HG03097 (cell line): ENCODE results near the gene CFTR.

Source experiments
- ATAC-seq: cut with Tn5 transposase; IDR thresholded peaks from one replicate; pipeline ENCODE4 v1.9.1; 2021; ENCODE audit not compliant: unreplicated experiment, low FRiP score

The CFTR gene

GRCh38 chr7:117582219-117582704 is 102.4 kb downstream of the CFTR start:
- no peak for ATAC-seq

- no peak for ATAC-seq
These were observed 108.1 kb downstream of the CFTR start for GRCh38 chr7:117587931-117588330.

- no peak for ATAC-seq
These were observed 108.5 kb downstream of the CFTR start for GRCh38 chr7:117588352-117588794.

- ATAC-seq: no peak
These were observed 110.4 kb downstream of the CFTR start for GRCh38 chr7:117590191-117590590.

GRCh38 chr7:117592011-117592635 is 112.3 kb downstream of the CFTR start:
- ATAC-seq: no peak

- no peak for ATAC-seq
These were observed 116.3 kb downstream of the CFTR start for GRCh38 chr7:117596134-117596533.

GRCh38 chr7:117597755-117598154 is 117.9 kb downstream of the CFTR start:
- no peak for ATAC-seq

- no peak for ATAC-seq
These were observed 121.1 kb downstream of the CFTR start for GRCh38 chr7:117600911-117601310.

- ATAC-seq: no peak
These were observed 123.8 kb downstream of the CFTR start for GRCh38 chr7:117603627-117604026.

GRCh38 chr7:117605712-117606111 is 125.9 kb downstream of the CFTR start:
- no peak for ATAC-seq

GRCh38 chr7:117606132-117606531 is 126.3 kb downstream of the CFTR start:
- ATAC-seq: no peak

- ATAC-seq: no peak
These were observed 130.6 kb downstream of the CFTR start for GRCh38 chr7:117610396-117610795.

GRCh38 chr7:117612637-117613036 is 132.8 kb downstream of the CFTR start:
- ATAC-seq: no peak

GRCh38 chr7:117616694-117617093 is 136.9 kb downstream of the CFTR start:
- ATAC-seq: no peak

- ATAC-seq: no peak
These were observed 139.9 kb downstream of the CFTR start for GRCh38 chr7:117619681-117620080.

GRCh38 chr7:117621075-117621618 is 141.3 kb downstream of the CFTR start:
- ATAC-seq: no peak

GRCh38 chr7:117623606-117624005 is 143.8 kb downstream of the CFTR start:
- no peak for ATAC-seq

- no peak for ATAC-seq
These were observed 150.7 kb downstream of the CFTR start for GRCh38 chr7:117630501-117630900.

GRCh38 chr7:117630907-117631564 is 151.2 kb downstream of the CFTR start:
- no peak for ATAC-seq

GRCh38 chr7:117631652-117632051 is 151.8 kb downstream of the CFTR start:
- ATAC-seq: no peak

GRCh38 chr7:117637937-117638336 is 158.1 kb downstream of the CFTR start:
- no peak for ATAC-seq

GRCh38 chr7:117639966-117640365 is 160.1 kb downstream of the CFTR start:
- no peak for ATAC-seq
